ENCODE measurements around the gene TOX3. TPM values are rescaled to one million over a fixed set of nuclear protein-coding genes. Genes with fewer than 3 reads are reported as not detected.

TOX3 gene
- total and polyA plus RNA-seq, 2 donors, result 1.1 to 1.9 TPM

GRCh38 chr16:52487849-52488457 is 59.0 kb downstream of the TOX3 start:
- Histone ChIP-seq H3K4me3 (ENCODE audit: low read depth, low read length) (no peak overlapping the region), H3K27ac (ENCODE audit: low read depth) (no peak overlapping the region), H3K4me1 (ENCODE audit: insufficient read depth) (no peaks in the 10 kb centered on the region), H3K36me3 (ENCODE audit: insufficient read depth) (no peaks in the 10 kb centered on the region)
- no peak for DNase-seq (ENCODE audit: extremely low spot score)
- 67% methylated on average over 1 of the region's 1 CpG for WGBS

GRCh38 chr16:52480237-52480636 is 66.7 kb downstream of the TOX3 start:
- Histone ChIP-seq H3K27ac (ENCODE audit: low read depth) (no peak overlapping the region), H3K36me3 (ENCODE audit: insufficient read depth) (no peaks in the 10 kb centered on the region), H3K4me1 (ENCODE audit: insufficient read depth) (no peaks in the 10 kb centered on the region), H3K4me3 (ENCODE audit: low read depth, low read length) (no peak overlapping the region)
- 67% methylated on average over 3 of the region's 3 CpGs for WGBS
- no peak for DNase-seq (ENCODE audit: extremely low spot score)

GRCh38 chr16:52476111-52476510 is 70.8 kb downstream of the TOX3 start:
- 74% methylated on average over 2 of the region's 2 CpGs for WGBS
- no peaks in the 10 kb centered on the region for H3K36me3 ChIP-seq (ENCODE audit: insufficient read depth)
- no peak for DNase-seq (ENCODE audit: extremely low spot score)
- no peaks in the 10 kb centered on the region for H3K4me1 ChIP-seq (ENCODE audit: insufficient read depth)
- H3K27ac ChIP-seq (ENCODE audit: low read depth), result no peak overlapping the region
- no peak overlapping the region for H3K4me3 ChIP-seq (ENCODE audit: low read depth, low read length)

- no peak overlapping the region for H3K4me3 ChIP-seq (ENCODE audit: low read depth, low read length)
- H3K27ac ChIP-seq (ENCODE audit: low read depth), result no peak overlapping the region
- no peaks in the 10 kb centered on the region for H3K4me1 ChIP-seq (ENCODE audit: insufficient read depth)
- H3K36me3 ChIP-seq (ENCODE audit: insufficient read depth), result no peaks in the 10 kb centered on the region
- 93% methylated on average over 4 of the region's 4 CpGs for WGBS
- DNase-seq (ENCODE audit: extremely low spot score), result no peak
Observed at GRCh38 chr16:52474679-52475078, 72.3 kb downstream of the TOX3 start.

- Histone ChIP-seq H3K4me1 (ENCODE audit: insufficient read depth) (no peaks in the 10 kb centered on the region), H3K27ac (ENCODE audit: low read depth) (no peak overlapping the region), H3K36me3 (ENCODE audit: insufficient read depth) (no peaks in the 10 kb centered on the region), H3K4me3 (ENCODE audit: low read depth, low read length) (no peak overlapping the region)
- WGBS, result 92% methylated on average over 5 of the region's 5 CpGs
- DNase-seq (ENCODE audit: extremely low spot score), result no peak
Observed at GRCh38 chr16:52473096-52473495, 73.8 kb downstream of the TOX3 start.

- H3K4me3 ChIP-seq (ENCODE audit: low read depth, low read length), result no peak overlapping the region
- 81% methylated on average over 7 of the region's 7 CpGs for WGBS
- no peaks in the 10 kb centered on the region for H3K4me1 ChIP-seq (ENCODE audit: insufficient read depth)
- no peak for DNase-seq (ENCODE audit: extremely low spot score)
- no peak overlapping the region for H3K27ac ChIP-seq (ENCODE audit: low read depth)
- H3K36me3 ChIP-seq (ENCODE audit: insufficient read depth), result no peaks in the 10 kb centered on the region
Observed at GRCh38 chr16:52471650-52472370, 75.1 kb downstream of the TOX3 start.

GRCh38 chr16:52470585-52470984 is 76.4 kb downstream of the TOX3 start:
- H3K36me3 ChIP-seq (ENCODE audit: insufficient read depth), result no peaks in the 10 kb centered on the region
- no peak for DNase-seq (ENCODE audit: extremely low spot score)
- no peak overlapping the region for H3K27ac ChIP-seq (ENCODE audit: low read depth)
- H3K4me1 ChIP-seq (ENCODE audit: insufficient read depth), result no peaks in the 10 kb centered on the region
- no peak overlapping the region for H3K4me3 ChIP-seq (ENCODE audit: low read depth, low read length)
- WGBS, result 94% methylated on average over 6 of the region's 6 CpGs

- Histone ChIP-seq H3K4me3 (ENCODE audit: low read depth, low read length) (no peak overlapping the region), H3K4me1 (ENCODE audit: insufficient read depth) (no peaks in the 10 kb centered on the region), H3K36me3 (ENCODE audit: insufficient read depth) (no peaks in the 10 kb centered on the region), H3K27ac (ENCODE audit: low read depth) (no peak overlapping the region)
- 62% methylated on average over 3 of the region's 3 CpGs for WGBS
- no peak for DNase-seq (ENCODE audit: extremely low spot score)
Observed at GRCh38 chr16:52469775-52470174, 77.2 kb downstream of the TOX3 start.

GRCh38 chr16:52469091-52469490 is 77.9 kb downstream of the TOX3 start:
- Histone ChIP-seq H3K27ac (ENCODE audit: low read depth) (no peak overlapping the region), H3K36me3 (ENCODE audit: insufficient read depth) (no peaks in the 10 kb centered on the region), H3K4me3 (ENCODE audit: low read depth, low read length) (no peak overlapping the region), H3K4me1 (ENCODE audit: insufficient read depth) (no peaks in the 10 kb centered on the region)
- no peak for DNase-seq (ENCODE audit: extremely low spot score)
- 83% methylated on average over 6 of the region's 6 CpGs for WGBS

- Histone ChIP-seq H3K36me3 (ENCODE audit: insufficient read depth) (no peaks in the 10 kb centered on the region), H3K4me1 (ENCODE audit: insufficient read depth) (no peaks in the 10 kb centered on the region), H3K4me3 (ENCODE audit: low read depth, low read length) (no peak overlapping the region), H3K27ac (ENCODE audit: low read depth) (no peak overlapping the region)
- no peak for DNase-seq (ENCODE audit: extremely low spot score)
- WGBS, result 93% methylated on average over 1 of the region's 1 CpG
Observed at GRCh38 chr16:52467753-52468152, 79.2 kb downstream of the TOX3 start.

GRCh38 chr16:52466994-52467393 is 79.9 kb downstream of the TOX3 start:
- Histone ChIP-seq H3K4me3 (ENCODE audit: low read depth, low read length) (no peak overlapping the region), H3K4me1 (ENCODE audit: insufficient read depth) (no peaks in the 10 kb centered on the region), H3K27ac (ENCODE audit: low read depth) (no peak overlapping the region), H3K36me3 (ENCODE audit: insufficient read depth) (no peaks in the 10 kb centered on the region)
- no peak for DNase-seq (ENCODE audit: extremely low spot score)
- 53% methylated on average over 3 of the region's 3 CpGs for WGBS

- no peak overlapping the region for H3K27ac ChIP-seq (ENCODE audit: low read depth)
- H3K36me3 ChIP-seq (ENCODE audit: insufficient read depth), result no peaks in the 10 kb centered on the region
- H3K4me1 ChIP-seq (ENCODE audit: insufficient read depth), result no peaks in the 10 kb centered on the region
- 87% methylated on average over 5 of the region's 5 CpGs for WGBS
- DNase-seq (ENCODE audit: extremely low spot score), result no peak
- no peak overlapping the region for H3K4me3 ChIP-seq (ENCODE audit: low read depth, low read length)
Observed at GRCh38 chr16:52465711-52466267, 81.2 kb downstream of the TOX3 start.

- WGBS, result 89% methylated on average over 8 of the region's 8 CpGs
- Histone ChIP-seq H3K36me3 (ENCODE audit: insufficient read depth) (no peaks in the 10 kb centered on the region), H3K4me1 (ENCODE audit: insufficient read depth) (no peaks in the 10 kb centered on the region), H3K4me3 (ENCODE audit: low read depth, low read length) (no peak overlapping the region), H3K27ac (ENCODE audit: low read depth) (no peak overlapping the region)
- no peak for DNase-seq (ENCODE audit: extremely low spot score)
Observed at GRCh38 chr16:52463904-52464303, 83.0 kb downstream of the TOX3 start.

GRCh38 chr16:52462816-52463215 is 84.1 kb downstream of the TOX3 start:
- DNase-seq (ENCODE audit: extremely low spot score), result no peak
- Histone ChIP-seq H3K4me1 (ENCODE audit: insufficient read depth) (no peaks in the 10 kb centered on the region), H3K27ac (ENCODE audit: low read depth) (no peak overlapping the region), H3K36me3 (ENCODE audit: insufficient read depth) (no peaks in the 10 kb centered on the region), H3K4me3 (ENCODE audit: low read depth, low read length) (no peak overlapping the region)
